ENCODE results near the gene ARHGAP24.
A peak's percentile ranks its signal among the peaks of the same experiment; 100 is the strongest.
"Not testable (repeated sequence)": the region's sequence is repeated elsewhere in the genome, so short reads cannot be mapped to it uniquely, and the experiment has no call there.

ARHGAP24 gene

GRCh38 chr4:86019906-86020305, 545.0 kb downstream of the ARHGAP24 start:
- no peak overlapping the region for H3K4me3 ChIP-seq (ENCODE audit: low read depth, low read length)
- in situ Hi-C loops (cut with HindIII; ENCODE audit: low sequenced_read_pairs) = no loop called here
- DNase-seq (ENCODE audit: low read depth) = no peak
- TF ChIP-seq CTCF (IDR thresholded peaks at IDR 0.05; ENCODE audit: low read depth, low read length, missing control alignments) = no peak

- H3K4me3 ChIP-seq (ENCODE audit: low read depth, low read length); in situ Hi-C loops (cut with HindIII; ENCODE audit: low sequenced_read_pairs); DNase-seq (ENCODE audit: low read depth): not testable (repeated sequence)
Measured at GRCh38 chr4:86021671-86022070, 546.7 kb downstream of the ARHGAP24 start.

- DNase-seq (ENCODE audit: low read depth) = no peak
- no peak overlapping the region for H3K4me3 ChIP-seq (ENCODE audit: low read depth, low read length)
- in situ Hi-C loops (cut with HindIII; ENCODE audit: low sequenced_read_pairs) = no loop called here
- no peak for TF ChIP-seq CTCF (IDR thresholded peaks at IDR 0.05; ENCODE audit: low read depth, low read length, missing control alignments)
Measured at GRCh38 chr4:86026720-86027119, 551.8 kb downstream of the ARHGAP24 start.

- in situ Hi-C loops (cut with HindIII; ENCODE audit: low sequenced_read_pairs) = no loop called here
- TF ChIP-seq CTCF (IDR thresholded peaks at IDR 0.05; ENCODE audit: low read depth, low read length, missing control alignments) = no peak
- DNase-seq (ENCODE audit: low read depth) = no peak
- H3K4me3 ChIP-seq (ENCODE audit: low read depth, low read length) = no peak overlapping the region
Measured at GRCh38 chr4:86031927-86032326, 557.0 kb downstream of the ARHGAP24 start.

- peak; percentile 87 for DNase-seq (ENCODE audit: low read depth)
- in situ Hi-C loops (cut with HindIII; ENCODE audit: low sequenced_read_pairs) = no loop called here
- no peak for TF ChIP-seq CTCF (IDR thresholded peaks at IDR 0.05; ENCODE audit: low read depth, low read length, missing control alignments)
- no peak overlapping the region for H3K4me3 ChIP-seq (ENCODE audit: low read depth, low read length)
Measured at GRCh38 chr4:86032476-86033022, 557.6 kb downstream of the ARHGAP24 start.

- peak; percentile 99 for DNase-seq (ENCODE audit: low read depth)
- TF ChIP-seq CTCF (IDR thresholded peaks at IDR 0.05; ENCODE audit: low read depth, low read length, missing control alignments) = peak; percentile 27
- in situ Hi-C loops (cut with HindIII; ENCODE audit: low sequenced_read_pairs) = no loop called here
- no peak overlapping the region for H3K4me3 ChIP-seq (ENCODE audit: low read depth, low read length)
Measured at GRCh38 chr4:86033171-86033570, 558.2 kb downstream of the ARHGAP24 start.

GRCh38 chr4:86034616-86035015, 559.7 kb downstream of the ARHGAP24 start:
- in situ Hi-C loops (cut with HindIII; ENCODE audit: low sequenced_read_pairs) = no loop called here
- no peak for TF ChIP-seq CTCF (IDR thresholded peaks at IDR 0.05; ENCODE audit: low read depth, low read length, missing control alignments)
- no peak for DNase-seq (ENCODE audit: low read depth)
- H3K4me3 ChIP-seq (ENCODE audit: low read depth, low read length) = no peak overlapping the region

Data from astrocyte of the cerebellum (primary cell).